ENCODE results near the gene DROSHA. TPM values are rescaled to one million over a fixed set of nuclear protein-coding genes. Genes with fewer than 3 reads are reported as not detected.

DROSHA gene
- total and polyA plus RNA-seq, 2 of the 8 experiments (the other 6 are each of a cell fraction or from before 2014, with no cell fraction given) = 65.9 to 122 TPM

DNA sequence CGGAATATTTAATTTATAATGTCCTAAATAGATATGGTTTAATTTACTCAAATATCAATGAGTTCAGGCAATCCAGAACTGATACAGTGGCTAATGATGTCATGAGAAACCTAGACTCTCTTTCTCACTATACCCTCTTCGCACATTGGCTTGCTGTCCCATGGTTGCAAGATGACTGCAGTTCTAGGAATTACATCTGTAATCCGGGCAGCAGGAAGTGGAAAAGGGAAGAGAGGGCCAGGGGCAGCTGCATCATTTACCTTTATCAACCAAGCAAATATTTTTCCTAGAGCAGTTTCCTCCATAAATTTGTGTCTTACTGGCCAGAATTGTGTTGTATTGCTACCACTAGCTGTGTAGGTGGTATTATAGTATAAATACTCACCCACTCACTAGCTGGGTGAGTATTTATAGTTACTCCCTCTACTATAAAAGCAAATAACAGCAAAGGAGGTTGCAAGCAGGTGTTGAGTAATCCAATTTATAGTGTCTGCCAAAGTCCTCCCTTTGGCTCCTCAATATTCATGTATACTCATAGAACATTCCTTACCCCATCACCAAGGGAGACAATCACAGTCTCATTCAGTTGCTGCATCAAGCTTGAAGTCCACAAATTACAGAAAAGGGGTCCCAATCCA lies 168.8 kb downstream of the DROSHA start (continued):
- TF ChIP-seq, protein P1, sequence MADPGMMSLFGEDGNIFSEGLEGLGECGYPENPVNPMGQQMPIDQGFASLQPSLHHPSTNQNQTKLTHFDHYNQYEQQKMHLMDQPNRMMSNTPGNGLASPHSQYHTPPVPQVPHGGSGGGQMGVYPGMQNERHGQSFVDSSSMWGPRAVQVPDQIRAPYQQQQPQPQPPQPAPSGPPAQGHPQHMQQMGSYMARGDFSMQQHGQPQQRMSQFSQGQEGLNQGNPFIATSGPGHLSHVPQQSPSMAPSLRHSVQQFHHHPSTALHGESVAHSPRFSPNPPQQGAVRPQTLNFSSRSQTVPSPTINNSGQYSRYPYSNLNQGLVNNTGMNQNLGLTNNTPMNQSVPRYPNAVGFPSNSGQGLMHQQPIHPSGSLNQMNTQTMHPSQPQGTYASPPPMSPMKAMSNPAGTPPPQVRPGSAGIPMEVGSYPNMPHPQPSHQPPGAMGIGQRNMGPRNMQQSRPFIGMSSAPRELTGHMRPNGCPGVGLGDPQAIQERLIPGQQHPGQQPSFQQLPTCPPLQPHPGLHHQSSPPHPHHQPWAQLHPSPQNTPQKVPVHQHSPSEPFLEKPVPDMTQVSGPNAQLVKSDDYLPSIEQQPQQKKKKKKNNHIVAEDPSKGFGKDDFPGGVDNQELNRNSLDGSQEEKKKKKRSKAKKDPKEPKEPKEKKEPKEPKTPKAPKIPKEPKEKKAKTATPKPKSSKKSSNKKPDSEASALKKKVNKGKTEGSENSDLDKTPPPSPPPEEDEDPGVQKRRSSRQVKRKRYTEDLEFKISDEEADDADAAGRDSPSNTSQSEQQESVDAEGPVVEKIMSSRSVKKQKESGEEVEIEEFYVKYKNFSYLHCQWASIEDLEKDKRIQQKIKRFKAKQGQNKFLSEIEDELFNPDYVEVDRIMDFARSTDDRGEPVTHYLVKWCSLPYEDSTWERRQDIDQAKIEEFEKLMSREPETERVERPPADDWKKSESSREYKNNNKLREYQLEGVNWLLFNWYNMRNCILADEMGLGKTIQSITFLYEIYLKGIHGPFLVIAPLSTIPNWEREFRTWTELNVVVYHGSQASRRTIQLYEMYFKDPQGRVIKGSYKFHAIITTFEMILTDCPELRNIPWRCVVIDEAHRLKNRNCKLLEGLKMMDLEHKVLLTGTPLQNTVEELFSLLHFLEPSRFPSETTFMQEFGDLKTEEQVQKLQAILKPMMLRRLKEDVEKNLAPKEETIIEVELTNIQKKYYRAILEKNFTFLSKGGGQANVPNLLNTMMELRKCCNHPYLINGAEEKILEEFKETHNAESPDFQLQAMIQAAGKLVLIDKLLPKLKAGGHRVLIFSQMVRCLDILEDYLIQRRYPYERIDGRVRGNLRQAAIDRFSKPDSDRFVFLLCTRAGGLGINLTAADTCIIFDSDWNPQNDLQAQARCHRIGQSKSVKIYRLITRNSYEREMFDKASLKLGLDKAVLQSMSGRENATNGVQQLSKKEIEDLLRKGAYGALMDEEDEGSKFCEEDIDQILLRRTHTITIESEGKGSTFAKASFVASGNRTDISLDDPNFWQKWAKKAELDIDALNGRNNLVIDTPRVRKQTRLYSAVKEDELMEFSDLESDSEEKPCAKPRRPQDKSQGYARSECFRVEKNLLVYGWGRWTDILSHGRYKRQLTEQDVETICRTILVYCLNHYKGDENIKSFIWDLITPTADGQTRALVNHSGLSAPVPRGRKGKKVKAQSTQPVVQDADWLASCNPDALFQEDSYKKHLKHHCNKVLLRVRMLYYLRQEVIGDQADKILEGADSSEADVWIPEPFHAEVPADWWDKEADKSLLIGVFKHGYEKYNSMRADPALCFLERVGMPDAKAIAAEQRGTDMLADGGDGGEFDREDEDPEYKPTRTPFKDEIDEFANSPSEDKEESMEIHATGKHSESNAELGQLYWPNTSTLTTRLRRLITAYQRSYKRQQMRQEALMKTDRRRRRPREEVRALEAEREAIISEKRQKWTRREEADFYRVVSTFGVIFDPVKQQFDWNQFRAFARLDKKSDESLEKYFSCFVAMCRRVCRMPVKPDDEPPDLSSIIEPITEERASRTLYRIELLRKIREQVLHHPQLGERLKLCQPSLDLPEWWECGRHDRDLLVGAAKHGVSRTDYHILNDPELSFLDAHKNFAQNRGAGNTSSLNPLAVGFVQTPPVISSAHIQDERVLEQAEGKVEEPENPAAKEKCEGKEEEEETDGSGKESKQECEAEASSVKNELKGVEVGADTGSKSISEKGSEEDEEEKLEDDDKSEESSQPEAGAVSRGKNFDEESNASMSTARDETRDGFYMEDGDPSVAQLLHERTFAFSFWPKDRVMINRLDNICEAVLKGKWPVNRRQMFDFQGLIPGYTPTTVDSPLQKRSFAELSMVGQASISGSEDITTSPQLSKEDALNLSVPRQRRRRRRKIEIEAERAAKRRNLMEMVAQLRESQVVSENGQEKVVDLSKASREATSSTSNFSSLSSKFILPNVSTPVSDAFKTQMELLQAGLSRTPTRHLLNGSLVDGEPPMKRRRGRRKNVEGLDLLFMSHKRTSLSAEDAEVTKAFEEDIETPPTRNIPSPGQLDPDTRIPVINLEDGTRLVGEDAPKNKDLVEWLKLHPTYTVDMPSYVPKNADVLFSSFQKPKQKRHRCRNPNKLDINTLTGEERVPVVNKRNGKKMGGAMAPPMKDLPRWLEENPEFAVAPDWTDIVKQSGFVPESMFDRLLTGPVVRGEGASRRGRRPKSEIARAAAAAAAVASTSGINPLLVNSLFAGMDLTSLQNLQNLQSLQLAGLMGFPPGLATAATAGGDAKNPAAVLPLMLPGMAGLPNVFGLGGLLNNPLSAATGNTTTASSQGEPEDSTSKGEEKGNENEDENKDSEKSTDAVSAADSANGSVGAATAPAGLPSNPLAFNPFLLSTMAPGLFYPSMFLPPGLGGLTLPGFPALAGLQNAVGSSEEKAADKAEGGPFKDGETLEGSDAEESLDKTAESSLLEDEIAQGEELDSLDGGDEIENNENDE (IDR thresholded peaks at IDR 0.05; ENCODE audit: insufficient replicate concordance, low read length) = no peak
- TF ChIP-seq SP2 (IDR thresholded peaks at IDR 0.05; ENCODE audit: low read length) (no peak), KDM4A (IDR thresholded peaks at IDR 0.05; ENCODE audit: low read depth, low read length, severe bottlenecking) (no peak), TCF12 (IDR thresholded peaks at IDR 0.05; ENCODE audit: low read depth, low read length) (no peak), CEBPB (IDR thresholded peaks at IDR 0.05; ENCODE audit: low read depth, low read length) (no peak)

Data from H1 (cell line).